ENCODE measurements around the gene FRZB. TPM values are rescaled to one million over a fixed set of nuclear protein-coding genes. Genes with fewer than 3 reads are reported as not detected.
A peak's percentile ranks its signal among the peaks of the same experiment; 100 is the strongest.
"Not testable (repeated sequence)": the region's sequence is repeated elsewhere in the genome, so short reads cannot be mapped to it uniquely, and the experiment has no call there.

FRZB gene
- 10 to 100 TPM; 12.1 to 17.7 (median 14.0) TPM for polyA plus RNA-seq (ENCODE audit: insufficient read length in 4 of 4)

- DNase-seq (ENCODE audit: low read depth in 4 of 4, low spot score in 3 of 4), result peak; percentile 58 to 78 (median 64)
These were observed at the start of gene FRZB for GRCh38 chr2:182866461-182867406. TSS of gene FRZB (minus strand) at chr2:182866637. CDS start at chr2:182866552, 85 bp downstream.

- DNase-seq (ENCODE audit: low read depth in 4 of 4, low spot score in 3 of 4), result no peak
These were observed 49.2 kb upstream of the FRZB start for GRCh38 chr2:182915369-182916326.

DNA sequence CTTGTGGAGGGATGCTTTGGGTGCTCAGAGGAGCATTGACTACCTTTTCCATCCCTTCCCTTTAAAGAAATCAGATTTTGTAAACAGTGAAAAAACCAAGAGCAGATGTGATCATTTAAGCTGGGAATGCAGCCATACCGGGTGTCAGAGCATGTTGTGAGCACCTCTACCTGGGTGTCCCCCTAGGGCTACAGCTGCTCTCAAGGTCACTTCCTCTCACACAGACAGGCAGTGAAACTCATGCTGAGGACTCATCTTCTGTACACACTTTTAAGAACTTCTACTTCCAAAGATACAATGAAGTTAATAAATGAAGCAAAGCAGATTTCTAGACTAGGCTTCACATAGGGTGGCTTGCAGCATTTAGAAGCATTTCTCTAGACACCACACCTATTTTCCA lies 48.4 kb upstream of the FRZB start:
- DNase-seq (ENCODE audit: low read depth in 4 of 4, low spot score in 3 of 4), result no peak

GRCh38 chr2:182913064-182913463 lies 46.6 kb upstream of the FRZB start:
- DNase-seq (ENCODE audit: low read depth in 4 of 4, low spot score in 3 of 4), result no peak

DNA sequence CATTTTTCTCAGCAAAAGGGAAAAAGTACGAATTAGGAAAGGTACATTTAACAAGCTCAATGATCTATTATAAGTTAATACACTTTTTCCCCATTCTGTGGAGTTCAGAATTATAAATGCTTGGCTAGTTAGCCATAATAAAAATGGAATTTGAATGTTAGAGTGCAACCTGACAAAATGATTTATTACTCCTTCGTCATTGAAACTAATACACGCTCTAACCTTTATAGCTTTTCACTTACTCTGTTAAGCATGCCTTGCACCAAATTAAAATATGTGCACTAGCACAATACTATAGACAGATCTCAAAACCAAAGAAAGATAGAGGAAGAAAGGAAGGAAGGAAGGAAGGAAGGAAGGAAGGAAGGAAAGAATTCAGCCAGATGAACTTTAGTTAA lies 46.1 kb upstream of the FRZB start:
- no peak for DNase-seq (ENCODE audit: low read depth in 4 of 4, low spot score in 3 of 4)

GRCh38 chr2:182911813-182912517 lies 45.5 kb upstream of the FRZB start:
- no peak for DNase-seq (ENCODE audit: low read depth in 4 of 4, low spot score in 3 of 4)

DNA sequence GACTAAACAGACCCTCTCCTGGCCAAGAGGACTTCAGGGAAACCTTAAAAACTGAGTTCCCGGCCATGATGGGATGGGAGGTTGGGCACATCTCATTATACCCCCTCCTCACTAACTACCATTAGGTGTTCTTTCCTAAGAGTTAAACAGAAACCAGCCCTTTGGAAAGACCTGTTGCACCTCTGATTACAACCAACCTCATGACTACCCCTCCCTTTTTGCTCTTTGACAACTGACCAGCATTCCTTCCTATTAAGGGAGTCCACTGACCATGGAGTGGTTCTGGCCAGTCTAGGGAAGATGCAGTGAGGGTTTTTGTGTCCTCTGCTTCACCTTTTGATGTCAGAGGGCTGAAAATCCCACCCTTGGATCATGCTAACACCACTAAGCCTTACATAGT lies 44.5 kb upstream of the FRZB start:
- no peak for DNase-seq (ENCODE audit: low read depth in 4 of 4, low spot score in 3 of 4)

GRCh38 chr2:182907081-182907830 lies 40.8 kb upstream of the FRZB start:
- no peak for DNase-seq (ENCODE audit: low read depth in 4 of 4, low spot score in 3 of 4)

- no peak for DNase-seq (ENCODE audit: low read depth in 4 of 4, low spot score in 3 of 4)
These were observed 40.0 kb upstream of the FRZB start for GRCh38 chr2:182906454-182906853.

DNA sequence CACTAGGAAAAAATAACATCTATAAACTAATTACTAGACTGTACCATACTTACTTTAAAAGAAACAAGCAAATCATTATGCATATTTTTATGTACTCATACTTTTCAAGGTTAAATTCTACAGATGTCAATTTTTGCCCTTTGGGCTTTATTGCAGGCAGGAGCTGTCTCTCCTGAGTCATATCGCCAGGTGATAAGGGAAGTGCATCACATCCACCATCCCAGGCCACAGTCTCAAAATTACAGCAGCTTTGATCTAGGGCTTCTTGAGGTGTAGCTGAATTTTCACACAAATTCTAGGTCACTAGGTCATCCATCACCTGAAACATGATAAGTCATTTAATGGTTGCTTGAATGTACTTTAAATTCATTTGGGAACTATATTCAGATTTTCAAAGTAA lies 38.4 kb upstream of the FRZB start:
- no peak for DNase-seq (ENCODE audit: low read depth in 4 of 4, low spot score in 3 of 4)

GRCh38 chr2:182903566-182903965 lies 37.1 kb upstream of the FRZB start:
- DNase-seq (ENCODE audit: low read depth in 4 of 4, low spot score in 3 of 4), result no peak

GRCh38 chr2:182901748-182902147 lies 35.3 kb upstream of the FRZB start:
- DNase-seq (ENCODE audit: low read depth in 4 of 4, low spot score in 3 of 4), result no peak

GRCh38 chr2:182898718-182899117 lies 32.3 kb upstream of the FRZB start:
- no peak for DNase-seq (ENCODE audit: low read depth in 4 of 4, low spot score in 3 of 4)

DNA sequence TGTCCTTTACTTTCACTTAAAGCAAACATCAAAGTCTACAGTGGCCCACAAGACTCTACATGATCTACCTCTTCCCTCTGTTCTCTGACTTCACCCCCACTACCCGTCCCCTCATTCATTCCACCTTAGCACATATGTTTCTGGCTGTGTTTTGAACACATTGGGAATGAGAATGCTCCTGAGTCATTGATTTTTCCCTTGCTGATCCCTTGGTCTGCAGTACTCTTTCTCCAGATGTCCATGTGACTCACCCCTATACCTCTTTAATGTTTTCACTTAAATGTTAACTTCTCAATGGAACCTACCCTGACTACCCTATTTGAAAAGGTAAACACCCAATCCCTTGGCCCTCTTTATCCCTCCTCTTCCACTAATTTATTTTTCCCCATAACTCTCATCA lies 30.7 kb upstream of the FRZB start:
- no peak for DNase-seq (ENCODE audit: low read depth in 4 of 4, low spot score in 3 of 4)

DNA sequence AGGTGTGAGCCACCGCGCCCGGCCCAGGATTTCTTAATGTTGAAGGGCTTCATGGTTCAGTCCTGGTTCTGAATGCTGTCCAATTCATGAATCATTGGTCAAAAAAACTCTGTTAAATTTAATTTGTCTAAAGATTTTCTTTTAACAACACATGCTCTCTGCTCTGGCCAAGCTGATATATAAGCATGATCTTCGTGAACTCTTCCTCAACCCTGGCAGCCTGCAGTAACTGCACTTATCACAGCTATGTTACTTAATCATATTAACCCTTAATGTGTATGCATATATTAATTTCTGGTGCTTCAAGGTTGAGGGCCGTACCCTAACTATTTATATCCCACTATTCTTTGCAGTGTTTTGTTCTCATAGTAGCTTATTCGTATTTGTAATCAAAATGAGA lies 29.4 kb upstream of the FRZB start:
- no peak for DNase-seq (ENCODE audit: low read depth in 4 of 4, low spot score in 3 of 4)

DNA sequence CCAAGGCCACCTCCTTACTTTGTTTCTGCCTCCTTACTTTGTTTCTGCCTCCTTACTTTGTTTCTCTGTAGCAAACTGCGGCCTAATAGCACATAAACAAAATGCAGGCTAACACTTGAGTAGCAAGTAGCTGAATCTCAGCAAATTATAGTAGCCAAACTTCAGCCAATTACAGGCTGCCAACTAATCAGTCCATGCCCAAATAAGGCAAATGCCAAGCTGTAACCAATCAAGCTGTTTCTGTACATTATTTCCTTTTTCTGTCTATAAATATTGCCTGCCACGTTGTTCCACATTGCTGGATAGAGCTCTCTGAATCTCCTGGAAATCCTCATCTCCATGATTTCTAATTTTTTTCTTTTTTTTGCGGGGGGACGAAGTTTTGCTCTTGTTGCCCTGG lies 28.7 kb upstream of the FRZB start:
- DNase-seq (ENCODE audit: low read depth in 4 of 4, low spot score in 3 of 4), result no peak

GRCh38 chr2:182894174-182894573 lies 27.7 kb upstream of the FRZB start:
- DNase-seq (ENCODE audit: low read depth in 4 of 4, low spot score in 3 of 4), result no peak

- no peak for DNase-seq (ENCODE audit: low read depth in 4 of 4, low spot score in 3 of 4)
These were observed 27.2 kb upstream of the FRZB start for GRCh38 chr2:182893666-182894065.

- DNase-seq (ENCODE audit: low read depth in 4 of 4, low spot score in 3 of 4), result not testable (repeated sequence)
These were observed 26.6 kb upstream of the FRZB start for GRCh38 chr2:182893035-182893434.

GRCh38 chr2:182891611-182892010 lies 25.2 kb upstream of the FRZB start:
- DNase-seq (ENCODE audit: low read depth in 4 of 4, low spot score in 3 of 4), result no peak
